IMR-90 (cell line): Measurements from ENCODE around the gene GFAP. TPM values are rescaled to one million over a fixed set of nuclear protein-coding genes. Genes with fewer than 3 reads are reported as not detected.

Experiments used
- CEBPB ChIP-seq: IDR thresholded peaks from 2 replicates; pipeline ENCODE4 v1.6.1; 2012; ENCODE audit warnings: low read depth, low read length, improper control_type of control experiment
- MAFK ChIP-seq: IDR thresholded peaks from 2 replicates; pipeline ENCODE4 v1.6.1; 2012; ENCODE audit warnings: low read depth, low read length, improper control_type of control experiment
- SMC3 ChIP-seq: fragments of 150-350 bp; IDR thresholded peaks from 2 replicates; pipeline ENCODE4 v1.6.1; 2016; ENCODE audit warnings: low read depth, mild to moderate bottlenecking, antibody characterized with exemption, low read length, moderate library complexity
- polyA plus RNA-seq, 3 experiments: library from polyadenylated mRNA; depleted of rRNA; stranded (reverse); fragments of >200 nt; gene quantifications; 2 replicates each; pipeline ENCODE4 v1.2.3, GENCODE V29; 2012; ENCODE audit warnings: low replicate concordance in 1 of 3
- total RNA-seq: library from RNA; depleted of rRNA; stranded (reverse); fragments of >200 nt; gene quantifications from 2 replicates; pipeline ENCODE4 v1.2.3, GENCODE V29; 2012

Gene GFAP
- total and polyA plus RNA-seq, 2 of the 4 experiments (the other 2 are of a cell fraction), result 0.18 to 0.19 TPM

- TF ChIP-seq MAFK (no peak), SMC3 (no peak), CEBPB (no peak)
Measured at GRCh38 chr17:44911133-44912001, 3.9 kb downstream of the GFAP start (continued).
